ENCODE data around the gene MEGF11. TPM values are rescaled to one million over a fixed set of nuclear protein-coding genes. Genes with fewer than 3 reads are reported as not detected.

The MEGF11 gene
- polyA plus RNA-seq, 2 of the 4 experiments (the other 2 are of a cell fraction), result 0.25 to 0.31 TPM

DNA sequence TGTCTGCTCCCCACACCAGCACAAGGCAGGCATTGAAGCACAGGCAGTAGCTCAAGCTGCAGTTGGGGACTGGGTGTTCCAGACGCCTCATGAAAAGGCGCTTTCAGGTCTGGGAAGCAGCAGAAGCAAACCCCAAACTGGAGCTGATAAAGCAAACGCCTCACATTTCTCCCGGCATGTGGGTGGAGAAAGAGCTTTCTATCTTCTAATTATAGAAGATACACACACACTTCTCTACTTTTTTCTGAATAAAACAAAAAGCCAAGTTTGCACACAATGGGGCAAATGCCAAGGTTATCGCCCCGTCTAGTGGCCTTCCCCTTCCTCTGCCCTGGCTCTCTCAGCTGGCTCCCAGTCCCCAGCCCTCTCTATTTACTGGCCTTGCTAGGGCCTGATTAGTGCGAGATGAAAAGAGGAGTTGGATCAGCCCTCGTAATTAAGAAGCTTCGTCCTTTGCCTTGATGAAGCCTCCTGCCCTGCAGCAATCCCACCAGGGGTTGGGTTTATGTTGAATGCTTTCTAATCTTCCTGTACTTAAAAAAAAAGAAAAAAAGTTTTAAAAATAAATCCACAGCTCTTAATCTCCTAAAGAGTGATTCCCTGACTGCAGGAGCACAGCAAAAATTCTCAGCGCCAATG, 120.2 kb downstream of the MEGF11 start (continued):
- TF ChIP-seq REST (IDR thresholded peaks at IDR 0.05) (no peak), PBX3 (IDR thresholded peaks at IDR 0.05) (no peak)

DNA sequence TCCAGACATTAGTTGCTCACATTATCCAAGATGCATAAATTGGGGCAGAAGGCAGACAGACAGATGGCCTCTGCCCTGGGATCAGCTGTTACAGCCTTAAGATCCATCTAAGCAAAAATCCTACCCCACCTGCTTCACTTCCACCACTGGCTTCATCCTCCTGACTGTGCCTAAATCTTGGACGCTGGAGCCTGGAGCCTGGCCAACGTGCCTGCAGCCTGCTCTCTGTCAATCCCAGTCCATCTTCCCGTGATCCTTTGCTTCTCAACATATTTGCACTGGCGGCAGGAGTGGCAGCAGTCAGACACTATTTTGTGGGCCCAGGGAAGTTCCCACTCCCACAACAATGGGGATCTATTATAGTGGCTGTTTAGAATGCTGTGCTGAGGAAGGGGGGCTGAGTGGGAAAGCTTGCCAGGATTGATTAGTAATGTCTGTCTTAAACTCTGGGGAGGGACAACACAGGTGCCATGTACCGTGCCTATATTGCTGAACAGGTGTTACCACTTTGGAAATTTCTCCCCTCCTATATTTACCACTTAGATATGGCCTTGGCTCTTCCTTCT, 121.2 kb downstream of the MEGF11 start:
- 38% methylated on average over 5 of the region's 5 CpGs for WGBS (ENCODE audit: missing lambda C conversion rate)
- no peaks in the 10 kb centered on the region for H3K9me3 ChIP-seq
- ChIA-PET POLR2A (no interaction called here), CTCF (interaction anchor here (1.2 kb wide), 1 partner anchor 10 kb away, joined by 5 read pairs; no protein-coding TSS in a partner anchor)
- peaks cover 12% of the 10 kb centered on the region for H3K4me1 ChIP-seq
- DNase-seq (ENCODE audit: low read depth in 1 of 2, low spot score in 1 of 2), result no peak
- no peak for ATAC-seq
- no peak for FAIRE-seq
- no peak overlapping the region for H3K4me3 ChIP-seq
- no peak overlapping the region for H3K4me2 ChIP-seq
- TF ChIP-seq CTCF (IDR thresholded peaks at IDR 0.05), result no peak
- TF ChIP-seq HOXB13 (CRISPR knock-in tag; IDR thresholded peaks at IDR 0.05; ENCODE audit: low read depth), result no peak
- H3K27ac ChIP-seq, result no peak overlapping the region

GRCh38 chr15:66131831-66132230, 121.7 kb downstream of the MEGF11 start:
- TF ChIP-seq RNF2 (IDR thresholded peaks at IDR 0.05; ENCODE audit: borderline replicate concordance, low read depth) (no peak), POLR2AphosphoS2 (conservative IDR thresholded peaks at IDR 0.05; ENCODE audit: low read length) (no peak), PHF8 (IDR thresholded peaks at IDR 0.05; ENCODE audit: borderline replicate concordance, low read depth) (no peak)
- DNase-seq (ENCODE audit: low read depth in 1 of 2, low spot score in 1 of 2) (no peak), ATAC-seq (no peak), FAIRE-seq (no peak)
- H3K4me2 ChIP-seq, result no peak overlapping the region
- no peak overlapping the region for H3K4me3 ChIP-seq
- ChIA-PET CTCF (interaction anchor here (0.6 to 1.2 kb wide), 2 partner anchors 11 to 289 kb away, joined by 3 to 5 read pairs; no protein-coding TSS in a partner anchor), POLR2A (no interaction called here)
- H3K9me3 ChIP-seq, result no peaks in the 10 kb centered on the region
- 73% methylated on average over 6 of the region's 6 CpGs for WGBS (ENCODE audit: missing lambda C conversion rate)
- H3K4me1 ChIP-seq, result peaks cover 12% of the 10 kb centered on the region
- no peak overlapping the region for H3K27ac ChIP-seq

GRCh38 chr15:66131200-66131599, 122.3 kb downstream of the MEGF11 start:
- ChIA-PET POLR2A (no interaction called here), CTCF (interaction anchor here (0.6 to 1.2 kb wide), 2 partner anchors 11 to 290 kb away, joined by 3 to 5 read pairs; no protein-coding TSS in a partner anchor)
- 66% methylated on average over 4 of the region's 4 CpGs for WGBS (ENCODE audit: missing lambda C conversion rate)
- no peak overlapping the region for H3K27ac ChIP-seq
- no peak for ATAC-seq
- no peak for FAIRE-seq
- peaks cover 12% of the 10 kb centered on the region for H3K4me1 ChIP-seq
- H3K4me2 ChIP-seq, result no peak overlapping the region
- no peaks in the 10 kb centered on the region for H3K9me3 ChIP-seq
- no peak overlapping the region for H3K4me3 ChIP-seq
- no peak for TF ChIP-seq HOXB5 (CRISPR knock-in tag; IDR thresholded peaks at IDR 0.05)
- no peak for TF ChIP-seq GATA3 (IDR thresholded peaks at IDR 0.05; ENCODE audit: borderline replicate concordance)
- no peak for DNase-seq (ENCODE audit: low read depth in 1 of 2, low spot score in 1 of 2)
